ENCODE results near the gene SNX30.

- no peak for TF ChIP-seq CTCF (IDR thresholded peaks at IDR 0.05)
- no peak for TF ChIP-seq POLR2A (IDR thresholded peaks at IDR 0.05)
- TF ChIP-seq EP300 (IDR thresholded peaks at IDR 0.05): no peak
- TF ChIP-seq POLR2AphosphoS5 (IDR thresholded peaks at IDR 0.05): no peak
Observed at GRCh38 chr9:112815868-112816267, 65.3 kb downstream of the SNX30 start.

Measured in sigmoid colon (tissue), 4 donors.